HG02763 (cell line): ENCODE data around the gene COL4A5.
"Not testable (repeated sequence)": the region's sequence is repeated elsewhere in the genome, so short reads cannot be mapped to it uniquely, and the experiment has no call there.

Source experiments
- ATAC-seq: cut with Tn5 transposase; IDR thresholded peaks from one replicate; pipeline ENCODE4 v1.9.1; 2021; ENCODE audit warnings: mild to moderate bottlenecking, moderate library complexity; ENCODE audit not compliant: unreplicated experiment

Gene COL4A5

DNA sequence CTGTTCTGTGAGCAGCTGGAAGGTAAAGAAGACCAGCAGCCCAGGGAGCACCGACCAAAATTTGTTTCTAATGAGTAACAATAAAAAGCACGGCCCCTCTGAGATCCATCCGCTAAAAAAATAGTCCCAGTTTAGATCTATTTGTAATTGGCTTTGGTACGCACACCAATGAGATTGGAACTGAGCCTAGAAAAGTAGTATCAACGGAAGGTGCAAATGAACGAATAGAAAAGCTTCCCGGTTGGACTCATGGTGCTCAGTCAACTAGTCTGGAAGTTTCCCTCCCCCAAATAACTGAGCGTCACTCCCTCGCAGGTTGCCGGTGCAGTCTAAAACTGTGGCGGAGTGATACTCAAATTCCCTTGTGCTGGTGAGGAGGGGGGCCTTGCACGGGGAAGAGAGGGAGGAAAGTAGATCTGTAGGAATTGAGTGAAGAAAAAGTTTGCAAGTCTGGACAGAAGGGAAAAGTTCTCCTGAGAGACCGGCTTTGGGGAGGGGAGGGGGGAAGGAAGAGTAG, at the start of gene COL4A5:
Gene COL4A5 (plus strand): TSS at position 413 of the 517 bp plus-strand sequence. CDS start 288 bp downstream, outside the sequence.
- ATAC-seq, result no peak

DNA sequence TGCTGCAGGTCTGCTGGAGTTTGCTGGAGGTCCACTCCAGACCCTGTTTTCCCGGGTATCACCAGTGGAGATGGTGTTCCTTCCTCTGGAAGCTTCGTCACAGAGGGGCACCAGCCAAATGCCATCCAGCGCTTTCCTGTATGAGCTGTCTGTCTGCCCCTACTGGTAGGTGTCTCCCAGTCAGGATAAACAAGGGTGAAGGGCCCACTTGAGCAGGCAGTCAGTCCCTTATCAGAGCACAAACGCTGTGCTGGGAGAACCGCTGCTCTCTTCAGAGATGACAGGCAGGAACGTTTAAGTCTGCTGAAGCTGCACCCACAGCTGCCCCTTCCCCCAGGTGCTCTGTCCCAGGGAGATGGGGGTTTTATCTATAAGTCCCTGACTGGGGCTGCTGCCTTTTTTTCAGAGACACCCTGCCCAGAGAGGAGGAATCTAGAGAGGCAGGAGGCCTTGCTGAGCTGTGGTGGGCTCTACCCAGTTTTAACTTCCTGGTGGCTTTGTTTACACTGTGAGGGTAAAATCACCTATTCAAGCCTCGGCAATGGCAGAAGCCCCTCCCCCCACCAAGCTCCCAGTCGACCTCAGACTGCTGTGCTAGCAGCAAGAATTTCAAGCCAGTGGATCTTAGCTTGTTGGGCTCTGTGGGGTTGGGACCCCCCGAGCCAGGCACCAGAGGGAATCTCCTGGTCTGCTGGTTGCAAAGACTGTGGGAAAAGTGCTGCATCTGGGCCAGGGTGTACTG, 48.5 kb upstream of the COL4A5 start:
- ATAC-seq, result not testable (repeated sequence)

- ATAC-seq, result no peak
These were observed 43.3 kb upstream of the COL4A5 start for GRCh38 chrX:108396188-108396891.

DNA sequence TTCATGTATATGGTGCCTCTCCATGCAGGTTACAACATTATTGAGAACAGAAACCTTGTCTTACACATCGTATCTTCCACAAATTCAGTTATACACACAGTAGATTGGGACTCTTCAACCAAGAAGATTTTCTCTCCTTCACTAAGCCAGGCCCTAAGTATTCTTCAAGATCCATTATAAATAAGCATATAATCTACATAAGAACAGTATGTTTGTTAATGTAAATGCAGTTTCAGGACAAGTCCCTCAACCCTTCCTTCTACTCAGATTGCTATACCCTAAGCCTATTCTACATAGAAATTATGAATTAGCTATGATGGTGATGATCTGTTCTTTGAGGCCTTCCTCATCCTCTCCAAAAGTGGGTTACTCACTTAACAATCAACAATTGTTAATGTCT, 42.7 kb upstream of the COL4A5 start:
- no peak for ATAC-seq

DNA sequence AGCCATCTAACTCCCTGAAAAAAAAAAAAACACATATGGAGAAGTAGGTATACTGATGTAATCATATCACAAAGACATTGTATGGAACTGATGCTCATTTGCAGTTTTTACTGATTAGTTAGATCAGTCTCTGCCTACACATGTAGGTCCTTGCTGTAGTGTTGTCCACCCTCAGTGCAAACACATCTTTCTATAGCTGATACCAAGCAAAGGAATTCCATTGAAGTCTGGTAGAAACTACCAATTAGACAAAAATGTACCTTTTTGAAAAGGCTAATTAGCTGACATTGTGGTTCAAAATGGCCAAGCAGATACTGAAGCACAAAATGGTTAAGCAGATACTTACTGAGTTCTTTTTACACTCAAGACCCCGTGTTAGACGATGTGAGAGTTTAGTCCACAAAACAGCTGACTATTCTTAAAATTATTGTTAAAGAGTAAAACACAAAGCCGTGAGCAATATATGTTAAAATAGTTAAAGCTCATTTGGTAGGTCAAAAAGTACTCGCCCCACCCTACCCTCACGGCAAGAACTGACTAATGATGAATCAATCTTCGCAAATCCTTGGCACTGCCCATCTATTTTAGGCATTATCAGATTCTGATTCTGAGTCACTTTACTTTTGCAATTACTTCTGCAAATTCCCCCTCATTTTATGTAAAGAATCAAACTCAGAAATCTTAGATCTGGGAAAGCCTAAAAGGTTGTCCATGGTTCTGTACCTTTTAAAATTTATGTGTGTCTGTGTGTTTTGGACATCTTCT, 41.8 kb upstream of the COL4A5 start:
- no peak for ATAC-seq

DNA sequence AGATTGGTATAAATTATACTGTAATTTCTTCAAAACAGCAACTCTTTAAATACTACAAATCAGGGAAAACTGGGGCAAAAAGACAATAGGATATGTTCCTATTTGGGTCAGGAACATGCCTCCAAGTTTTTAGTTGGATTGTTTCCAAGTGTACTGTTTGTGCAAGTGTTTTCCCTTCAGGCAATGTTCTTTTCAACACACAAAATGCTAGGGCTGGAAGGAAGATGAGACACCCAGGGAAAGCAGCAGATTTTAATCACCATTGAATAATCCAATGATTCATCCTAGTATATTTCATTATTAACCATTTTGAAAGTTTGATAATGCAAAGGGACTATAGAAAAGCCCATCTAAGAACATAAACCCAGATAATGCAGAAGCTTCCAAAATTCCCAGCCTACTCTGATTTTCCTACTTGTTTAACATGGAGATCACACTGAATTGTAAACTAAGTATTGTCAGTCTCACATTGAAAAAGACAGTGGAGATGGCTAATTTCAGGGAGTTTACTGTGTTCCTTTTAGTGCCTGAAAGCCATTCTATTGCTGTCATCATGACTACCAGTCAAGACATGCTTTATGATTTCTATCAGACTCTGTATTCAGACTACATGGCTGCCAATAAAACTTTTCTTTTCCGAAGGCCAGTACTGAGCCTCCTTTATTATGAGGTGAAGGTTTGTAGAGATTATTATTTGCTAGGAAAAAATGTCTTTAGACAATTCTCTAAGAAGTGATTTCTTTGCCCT, 40.0 kb upstream of the COL4A5 start:
- ATAC-seq, result no peak

DNA sequence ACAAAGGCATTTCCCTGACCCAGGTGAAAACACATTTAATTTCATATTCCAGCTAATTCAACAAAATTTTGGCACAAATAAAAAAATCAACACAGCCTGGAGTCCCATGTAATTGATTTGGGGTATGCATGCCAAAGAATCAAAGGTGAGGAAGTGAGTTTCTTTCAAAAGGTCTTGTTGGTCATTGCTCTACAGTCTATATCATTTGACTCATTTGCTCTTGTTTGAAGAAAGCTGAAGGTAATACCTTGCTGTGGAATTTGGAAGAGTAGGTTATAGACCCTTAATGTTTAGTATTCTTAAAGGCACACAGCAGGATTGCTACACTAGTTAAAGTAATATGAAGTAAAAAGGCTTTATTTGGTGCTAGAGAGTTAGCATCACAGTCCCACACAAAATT, 26.9 kb upstream of the COL4A5 start:
- no peak for ATAC-seq

GRCh38 chrX:108415146-108415545, 24.5 kb upstream of the COL4A5 start:
- no peak for ATAC-seq

- ATAC-seq, result no peak
These were observed 23.7 kb upstream of the COL4A5 start for GRCh38 chrX:108415891-108416290.

DNA sequence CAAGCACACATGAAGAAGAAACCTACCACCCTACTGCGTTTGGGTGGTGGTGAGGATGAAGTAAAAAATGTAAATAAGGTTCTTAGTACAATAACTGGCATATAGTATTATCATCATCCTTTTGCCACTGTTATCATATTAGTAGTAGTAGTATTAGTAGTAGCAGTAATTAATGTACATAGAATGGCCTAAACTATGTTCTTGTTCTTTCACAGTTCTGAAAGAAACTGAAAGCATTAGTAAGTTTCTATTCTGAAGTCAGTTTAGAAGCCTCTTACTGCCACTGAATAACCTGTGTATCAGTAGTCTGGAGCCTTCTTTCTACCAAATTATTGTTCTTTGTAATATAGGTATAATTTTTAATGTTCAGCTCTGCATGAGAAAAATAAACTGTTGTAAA, 22.4 kb upstream of the COL4A5 start:
- no peak for ATAC-seq

DNA sequence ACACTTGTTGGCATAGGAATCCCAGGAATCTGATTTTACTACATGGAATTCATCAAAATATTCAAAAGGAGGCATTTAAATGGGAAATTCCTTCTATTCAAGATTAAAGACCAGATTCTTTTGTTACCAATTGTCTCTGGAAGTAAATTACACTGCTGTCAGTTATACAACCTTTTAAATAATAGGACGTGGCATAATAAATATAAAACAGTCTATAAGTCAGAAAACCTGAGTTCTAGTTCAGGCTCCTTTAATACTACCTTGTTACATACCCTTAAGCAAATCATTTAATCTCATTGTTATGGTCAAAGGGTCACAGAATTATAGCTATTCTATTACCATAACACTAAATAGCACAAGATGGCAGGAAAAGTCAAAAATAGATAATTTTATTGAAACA, 20.2 kb upstream of the COL4A5 start:
- ATAC-seq, result no peak

GRCh38 chrX:108420481-108420880, 19.2 kb upstream of the COL4A5 start:
- no peak for ATAC-seq

DNA sequence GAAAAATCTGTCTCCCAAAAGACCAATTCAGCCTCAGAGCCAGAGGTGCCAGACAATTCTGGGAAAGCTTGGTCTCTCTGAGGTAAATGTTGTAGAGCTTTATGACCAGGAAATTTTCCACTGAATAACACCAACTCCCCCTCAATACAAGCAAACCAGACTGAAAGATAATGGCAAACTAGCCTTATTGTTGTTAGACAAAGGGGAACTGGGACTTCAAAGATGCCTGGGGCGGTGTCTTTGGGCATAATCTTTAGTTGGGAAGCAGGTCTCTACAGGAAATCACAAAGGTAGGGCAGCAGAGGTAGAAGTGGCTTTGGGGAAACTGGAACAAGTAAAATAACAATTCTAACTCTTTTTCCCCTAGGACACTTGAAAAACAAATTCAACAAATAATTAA, 13.4 kb upstream of the COL4A5 start:
- ATAC-seq, result no peak

GRCh38 chrX:108435261-108435660, 4.4 kb upstream of the COL4A5 start:
- ATAC-seq, result no peak

- no peak for ATAC-seq
These were observed 2.1 kb upstream of the COL4A5 start for GRCh38 chrX:108437349-108438109.

- ATAC-seq, result no peak
These were observed 1.5 kb upstream of the COL4A5 start, which contains the start of gene COL4A6 for GRCh38 chrX:108438110-108438623. TSS of gene COL4A6 (minus strand) at chrX:108438422. CDS start at chrX:108438196, 226 bp downstream.

DNA sequence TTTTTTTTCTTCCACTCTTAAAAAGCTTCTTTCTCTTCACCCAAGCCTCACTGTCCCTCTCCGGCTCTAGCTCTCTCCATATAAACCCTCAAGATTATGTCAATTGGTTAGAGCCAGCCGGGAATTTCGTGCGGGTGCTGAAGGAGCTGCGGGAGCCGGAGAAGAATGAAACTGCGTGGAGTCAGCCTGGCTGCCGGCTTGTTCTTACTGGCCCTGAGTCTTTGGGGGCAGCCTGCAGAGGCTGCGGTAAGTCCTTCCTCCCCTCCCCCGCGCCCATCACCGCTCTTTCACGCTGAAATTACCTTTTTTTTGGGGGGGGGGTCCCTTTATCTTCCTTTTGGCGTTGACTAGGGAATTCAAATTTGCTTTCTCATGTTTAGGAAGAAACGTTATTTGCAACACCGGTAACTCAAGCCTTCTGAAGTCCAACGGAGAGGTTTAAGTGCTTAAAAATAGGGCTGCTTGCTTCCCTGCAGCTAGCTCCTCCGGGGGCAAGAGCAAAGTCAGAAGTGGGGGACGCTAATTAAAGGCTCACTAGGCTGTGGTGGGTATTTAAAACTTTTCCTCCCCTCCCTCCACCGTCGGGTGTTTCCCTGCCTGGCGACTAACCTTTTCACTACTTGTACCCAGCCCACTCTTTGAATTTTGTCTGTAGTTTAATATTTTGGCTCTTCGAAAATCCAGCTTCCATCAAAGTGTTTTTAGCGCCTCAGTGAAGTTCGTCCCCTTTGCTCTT, 491 bp downstream of the COL4A5 start:
- no peak for ATAC-seq

GRCh38 chrX:108442901-108443464, 3.3 kb downstream of the COL4A5 start:
- ATAC-seq, result no peak

GRCh38 chrX:108447303-108447702, 7.7 kb downstream of the COL4A5 start:
- no peak for ATAC-seq
